ENCODE data around the gene FOXL1.
"Not testable (repeated sequence)": the region's sequence is repeated elsewhere in the genome, so short reads cannot be mapped to it uniquely, and the experiment has no call there.

FOXL1 gene

DNA sequence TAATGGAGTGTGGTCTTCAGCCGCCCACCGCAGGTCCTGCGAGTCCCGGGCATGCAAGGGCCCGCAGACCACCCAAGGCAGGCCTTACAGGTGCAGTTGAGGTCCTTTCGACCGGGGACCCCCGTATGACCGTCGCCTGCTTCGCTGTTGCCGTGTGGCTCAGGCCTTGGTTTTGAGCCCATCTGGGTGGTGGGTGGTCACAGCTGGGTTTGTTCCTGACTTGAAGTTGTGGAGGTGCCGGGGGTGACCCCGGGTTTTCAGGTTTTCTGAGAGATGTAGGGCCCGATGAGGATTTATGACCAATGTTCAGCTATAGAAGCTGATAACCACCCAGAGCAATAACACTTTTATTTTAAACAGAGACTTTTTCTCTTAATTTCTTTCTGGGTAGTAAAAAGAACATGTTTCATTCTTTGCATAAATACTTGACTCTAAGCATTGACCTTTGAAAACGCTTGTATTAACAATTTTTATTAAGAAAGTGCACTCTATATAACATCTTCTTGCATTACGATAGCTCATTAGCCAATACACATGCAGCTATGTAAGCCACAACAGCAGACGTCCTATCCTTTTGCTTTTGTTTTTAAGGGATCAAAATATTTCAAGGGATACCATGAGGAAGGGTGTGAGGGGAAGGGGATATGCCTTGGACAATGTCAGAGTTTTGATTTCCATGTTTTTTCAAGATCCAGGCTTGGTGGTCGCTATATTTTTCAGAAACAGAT is 1.9 kb downstream of the FOXL1 start:
- no peak for DNase-seq

- DNase-seq: no peak
Observed at GRCh38 chr16:86580791-86581170, 2.4 kb downstream of the FOXL1 start.

- DNase-seq: no peak
Observed at GRCh38 chr16:86581458-86581857, 3.1 kb downstream of the FOXL1 start.

DNA sequence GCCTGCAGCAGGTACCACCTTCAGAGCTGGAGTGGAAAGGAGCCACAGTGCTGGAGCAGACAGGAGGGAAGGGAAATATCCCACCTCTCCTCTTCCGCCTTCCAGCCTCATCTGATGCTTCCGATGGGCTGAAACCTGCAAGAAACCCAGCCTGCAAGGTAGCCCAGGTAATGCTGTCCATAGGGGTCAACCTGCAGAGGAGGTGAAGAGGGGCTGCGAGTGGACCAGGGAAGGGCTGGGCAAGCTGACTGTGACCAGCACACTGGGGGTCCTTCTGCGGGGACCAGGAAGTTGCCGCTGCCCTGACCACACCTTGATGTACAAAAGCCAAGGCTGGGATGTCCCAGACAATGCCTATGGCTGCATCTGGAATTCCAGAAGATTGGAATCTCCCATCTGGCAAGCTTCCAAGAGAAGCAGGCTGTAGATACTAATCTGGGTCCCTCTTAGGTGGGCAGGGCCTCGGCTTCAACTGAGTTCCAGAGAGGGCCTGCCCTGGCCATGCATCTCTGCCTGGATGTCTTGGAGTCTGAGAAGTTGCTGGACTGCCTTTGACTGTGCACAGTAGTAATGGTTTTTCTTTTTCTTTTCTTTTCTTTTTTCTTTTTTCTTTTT is 5.8 kb downstream of the FOXL1 start:
- DNase-seq: no peak

- no peak for DNase-seq
Observed at GRCh38 chr16:86584726-86585721, 6.7 kb downstream of the FOXL1 start.

GRCh38 chr16:86585821-86586611 is 7.7 kb downstream of the FOXL1 start:
- DNase-seq: no peak

DNA sequence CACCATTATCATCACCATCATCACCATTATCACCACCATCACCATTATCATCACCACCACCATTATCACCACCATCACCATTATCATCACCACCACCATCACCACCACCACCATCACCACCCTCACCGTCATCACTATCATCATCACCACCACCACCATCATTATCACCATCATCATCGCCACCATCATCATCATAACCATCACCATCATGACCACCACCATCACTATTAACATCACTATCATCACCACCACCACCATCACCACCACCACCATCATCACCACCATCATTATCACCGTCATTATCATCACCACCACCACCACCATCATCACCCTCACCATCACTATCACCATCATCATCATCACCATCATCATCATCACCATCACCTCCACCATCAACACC is 9.1 kb downstream of the FOXL1 start:
- no peak for DNase-seq

GRCh38 chr16:86587955-86588354 is 9.6 kb downstream of the FOXL1 start:
- not testable (repeated sequence) for DNase-seq

- no peak for DNase-seq
Observed at GRCh38 chr16:86590501-86591144, 12.3 kb downstream of the FOXL1 start.

GRCh38 chr16:86591270-86591669 is 12.9 kb downstream of the FOXL1 start:
- no peak for DNase-seq

GRCh38 chr16:86593913-86594620 is 15.7 kb downstream of the FOXL1 start:
- no peak for DNase-seq

DNA sequence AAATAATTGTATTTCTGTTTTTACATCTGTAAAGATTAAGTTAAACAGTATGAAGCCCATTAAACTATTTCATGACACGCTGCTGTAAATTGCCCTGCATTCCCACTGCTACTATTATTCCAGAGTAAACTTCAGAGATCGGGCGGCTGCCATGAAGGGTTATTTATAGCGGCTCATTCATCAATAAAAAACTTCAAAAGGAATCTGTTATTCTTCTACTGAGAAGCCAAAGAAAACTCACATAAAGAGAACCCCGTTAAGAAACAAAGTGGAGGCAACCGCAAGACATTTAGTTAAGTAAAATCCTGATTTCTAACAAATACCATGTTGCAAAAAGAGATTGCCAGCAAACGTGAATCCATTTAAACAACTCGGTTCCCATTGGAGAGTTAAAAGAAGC is 16.4 kb downstream of the FOXL1 start:
- DNase-seq: no peak

GRCh38 chr16:86595983-86596605 is 17.7 kb downstream of the FOXL1 start:
- no peak for DNase-seq

GRCh38 chr16:86597126-86597879 is 19.0 kb downstream of the FOXL1 start:
- DNase-seq: no peak

DNA sequence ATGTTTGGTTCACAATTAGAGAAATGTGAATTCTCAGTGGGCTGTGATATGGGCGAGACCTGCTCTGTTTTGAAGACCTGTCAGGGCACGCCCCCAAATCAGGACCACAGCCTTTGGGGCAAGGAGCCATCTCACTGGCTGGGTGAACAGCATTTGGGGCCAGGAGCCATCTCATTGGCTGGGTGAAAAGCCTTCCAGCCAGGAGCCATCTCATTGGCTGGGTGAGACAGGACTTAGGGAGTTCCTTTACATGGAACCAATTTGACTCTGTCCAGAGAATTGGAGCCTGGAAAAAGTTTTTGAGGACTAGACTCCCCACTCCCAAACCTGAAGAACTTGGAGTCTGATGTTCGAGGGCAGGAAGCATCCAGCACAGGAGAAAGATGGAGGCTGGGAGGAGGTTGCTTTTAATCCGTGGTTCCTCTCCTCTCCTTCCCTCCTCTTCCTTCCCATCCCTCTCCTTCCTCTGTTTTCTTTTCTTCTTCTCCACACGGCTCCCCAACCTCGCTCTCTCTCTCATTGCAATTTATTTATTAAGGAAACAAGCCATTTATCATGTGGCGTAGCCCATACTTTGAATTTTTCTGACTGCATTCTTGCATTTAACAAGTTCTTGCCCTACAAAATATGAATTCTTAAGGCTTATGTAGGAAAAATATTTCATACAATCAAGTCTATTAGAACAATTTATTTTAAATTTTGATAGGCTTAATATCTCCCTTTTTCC is 19.7 kb downstream of the FOXL1 start:
- no peak for DNase-seq

GRCh38 chr16:86598607-86599565 is 20.5 kb downstream of the FOXL1 start:
- no peak for DNase-seq

DNA sequence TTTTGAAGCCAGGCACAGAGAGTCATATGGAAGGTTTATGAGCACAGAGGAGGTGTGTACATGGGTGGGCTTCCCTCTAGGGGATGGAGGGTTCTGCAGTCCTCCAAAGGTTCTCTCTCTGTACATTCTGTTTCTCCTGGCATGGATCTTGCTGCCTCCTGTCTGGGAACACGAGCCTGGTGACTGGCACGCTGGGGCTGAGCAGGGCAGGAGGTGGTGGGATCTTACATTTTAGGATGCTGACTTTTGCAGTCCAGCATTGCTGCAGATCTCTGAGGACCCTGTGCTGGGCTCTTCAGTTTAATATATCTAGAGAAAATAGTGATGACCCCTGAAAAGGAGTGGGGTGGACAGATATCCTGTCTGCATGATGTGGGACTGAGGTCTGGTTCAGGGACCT is 23.0 kb downstream of the FOXL1 start:
- DNase-seq: no peak
